Mucosa of rectum (tissue), 2 donors: Measurements from ENCODE around the gene MGME1.

ENCODE experiments used
- H3K27ac ChIP-seq, 2 donors: one replicate each; pipeline ENCODE4 v1.7.0; 2013; ENCODE audit warnings: inconsistent platforms in 2 of 2, low read depth in 2 of 2, low read length in 2 of 2
- H3K27me3 ChIP-seq, 2 donors: one replicate each; pipeline ENCODE4 v1.7.0; 2013; ENCODE audit warnings: low read length in 2 of 2; ENCODE audit not compliant: control insufficient read depth in 2 of 2, insufficient read depth in 2 of 2
- H3K36me3 ChIP-seq, 2 donors: one replicate each; pipeline ENCODE4 v1.7.0; 2013; ENCODE audit warnings: low read length in 2 of 2; ENCODE audit not compliant: control insufficient read depth in 2 of 2, insufficient read depth in 2 of 2
- H3K4me1 ChIP-seq, 2 donors: one replicate each; pipeline ENCODE4 v1.7.0; 2013; ENCODE audit warnings: low read length in 2 of 2, mild to moderate bottlenecking in 1 of 2; ENCODE audit not compliant: control insufficient read depth in 2 of 2, insufficient read depth in 2 of 2
- H3K4me3 ChIP-seq, 2 donors: one replicate each; pipeline ENCODE4 v1.7.0; 2013; ENCODE audit warnings: low read length in 2 of 2
- H3K9ac ChIP-seq, 2 donors: one replicate each; pipeline ENCODE4 v1.7.0; 2013; ENCODE audit warnings: low read length in 2 of 2, low read depth in 1 of 2, mild to moderate bottlenecking in 1 of 2
- H3K9me3 ChIP-seq, 2 donors: one replicate each; pipeline ENCODE4 v1.7.0; 2013; ENCODE audit warnings: low read length in 2 of 2; ENCODE audit not compliant: control insufficient read depth in 2 of 2
- donor health status: healthy.
- donor health status: Normal muscosa, but diverticular disease.

Gene MGME1

DNA sequence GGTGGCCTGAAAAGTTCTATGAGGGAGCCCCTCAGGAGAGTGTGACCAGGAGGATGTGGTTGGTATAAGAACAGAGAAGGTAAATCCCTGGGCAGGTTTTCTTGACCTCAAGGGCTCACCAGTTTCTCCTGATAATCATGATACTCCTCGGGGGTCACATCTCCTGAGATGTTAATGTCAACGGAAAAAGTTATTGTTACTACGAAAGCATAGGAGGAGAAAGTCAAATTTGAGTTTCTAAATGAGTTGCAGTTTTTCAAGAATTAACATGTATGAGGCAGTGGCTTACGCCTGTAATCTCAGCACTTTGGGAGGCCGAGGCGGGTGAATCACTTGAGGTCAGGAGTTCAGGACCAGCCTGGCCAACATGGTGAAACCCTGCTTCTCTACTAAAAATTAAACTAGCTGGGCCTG lies 23.4 kb downstream of the MGME1 start:
- no peak overlapping the region for H3K4me3 ChIP-seq
- H3K27me3 ChIP-seq: no peaks in the 10 kb centered on the region
- H3K9ac ChIP-seq: no peak overlapping the region
- H3K36me3 ChIP-seq: peaks cover 0 to 2% of the 10 kb centered on the region in 2 donors
- no peaks in the 10 kb centered on the region for H3K9me3 ChIP-seq
- H3K27ac ChIP-seq: no peak overlapping the region
- H3K4me1 ChIP-seq: peaks cover 0 to 23% of the 10 kb centered on the region in 2 donors

DNA sequence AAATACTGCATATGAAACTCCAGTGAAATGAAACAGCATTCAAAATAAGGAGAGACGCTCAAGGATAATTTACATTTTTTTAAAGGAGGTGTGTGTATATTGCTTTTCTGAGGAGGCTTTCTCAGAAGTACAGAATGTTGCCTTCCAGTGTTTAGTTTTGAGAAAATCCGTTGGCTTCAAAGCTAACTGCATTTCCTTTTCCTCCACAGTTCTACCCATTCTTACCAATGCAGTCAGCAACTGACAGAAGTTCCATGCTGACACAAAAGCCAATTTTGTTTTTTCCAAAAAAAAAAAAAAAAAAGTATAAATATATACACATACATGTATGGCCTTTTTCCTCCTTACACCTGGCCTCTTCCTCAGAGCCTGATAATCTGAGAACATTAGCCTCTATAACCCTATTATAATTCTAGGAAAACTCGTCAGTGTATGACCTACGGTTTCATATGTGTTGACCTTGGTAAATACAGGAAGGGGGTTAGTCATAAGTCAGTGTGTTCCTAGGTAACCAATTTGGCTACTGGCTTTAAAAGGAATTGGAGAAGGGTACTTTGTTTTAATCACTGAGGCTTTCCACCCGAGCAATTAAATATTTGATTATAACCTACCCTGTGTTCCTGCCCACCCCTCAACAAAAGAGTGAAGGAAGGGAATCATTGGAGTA lies 24.2 kb downstream of the MGME1 start:
- Histone ChIP-seq H3K9me3 (no peaks in the 10 kb centered on the region), H3K4me1 (peaks cover 0 to 23% of the 10 kb centered on the region in 2 donors), H3K4me3 (no peak overlapping the region), H3K27ac (no peak overlapping the region), H3K9ac (no peak overlapping the region), H3K36me3 (peaks cover 0 to 2% of the 10 kb centered on the region in 2 donors), H3K27me3 (no peaks in the 10 kb centered on the region)

DNA sequence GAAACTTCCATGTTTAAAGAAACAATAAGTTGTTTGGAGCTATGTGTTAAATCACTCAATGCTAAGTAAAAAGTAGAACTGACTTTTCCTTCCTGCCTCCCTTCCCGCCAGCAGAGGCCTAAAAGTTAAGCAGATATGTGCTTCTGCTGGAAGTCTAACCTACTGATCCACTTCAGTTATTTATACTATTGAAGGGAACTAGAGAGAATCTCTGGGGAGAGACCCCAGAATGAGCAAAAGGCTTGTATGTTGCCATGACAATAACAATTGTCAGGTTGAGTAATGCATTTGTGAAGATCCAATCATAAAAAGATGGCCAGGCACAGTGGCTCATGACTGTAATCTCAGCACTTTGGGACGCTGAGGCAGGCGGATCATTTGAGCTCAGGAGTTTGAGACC lies 24.7 kb downstream of the MGME1 start:
- H3K4me1 ChIP-seq: peaks cover 0 to 23% of the 10 kb centered on the region in 2 donors
- H3K9ac ChIP-seq: no peak overlapping the region
- no peak overlapping the region for H3K4me3 ChIP-seq
- H3K27me3 ChIP-seq: no peaks in the 10 kb centered on the region
- no peak overlapping the region for H3K27ac ChIP-seq
- H3K36me3 ChIP-seq: peaks cover 0 to 2% of the 10 kb centered on the region in 2 donors
- no peaks in the 10 kb centered on the region for H3K9me3 ChIP-seq

DNA sequence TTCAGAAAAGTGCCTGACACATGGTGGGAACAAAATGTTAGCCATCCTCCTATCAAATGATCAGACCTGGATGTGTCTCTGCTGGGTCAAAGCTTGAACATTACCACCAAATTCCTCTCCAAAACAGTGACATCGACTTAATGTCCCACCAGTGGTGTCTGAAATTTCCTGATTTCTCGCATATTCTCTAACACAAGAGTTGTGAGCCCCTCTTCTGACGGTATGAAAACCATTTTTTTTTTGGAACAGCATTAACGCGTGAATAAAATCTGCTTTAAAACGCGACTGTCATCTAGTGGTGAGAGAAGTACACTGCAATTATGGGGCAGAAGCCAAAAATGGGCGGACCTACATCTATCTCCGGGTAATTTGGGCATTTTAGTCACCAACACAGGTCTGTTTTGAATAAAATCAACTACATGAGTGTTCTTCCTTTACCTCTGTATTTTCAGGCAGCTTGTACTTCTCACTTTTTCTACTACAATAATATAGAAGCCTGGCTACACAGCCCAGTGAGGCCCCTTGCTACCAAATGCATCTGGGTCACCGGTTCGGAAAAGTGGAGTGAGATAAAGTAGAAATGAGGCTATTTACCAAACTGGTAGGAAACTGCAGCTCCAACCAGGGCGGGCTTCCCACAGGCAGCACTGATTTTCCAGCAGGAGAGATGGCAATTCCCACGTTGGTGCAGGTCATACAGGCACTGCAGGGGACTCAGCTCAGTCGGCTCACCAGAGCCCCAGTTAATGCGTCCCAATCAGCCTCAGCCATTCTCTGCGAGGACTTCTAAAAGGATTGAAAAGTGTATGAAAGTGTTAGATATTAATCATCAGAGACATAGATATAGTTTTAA lies 27.4 kb downstream of the MGME1 start:
- H3K27ac ChIP-seq: no peak overlapping the region
- H3K36me3 ChIP-seq: no peaks in the 10 kb centered on the region
- peaks cover 0 to 17% of the 10 kb centered on the region in 2 donors for H3K4me1 ChIP-seq
- H3K9ac ChIP-seq: peak overlapping the region in 1 of 2 donors; percentile 56
- H3K27me3 ChIP-seq: no peaks in the 10 kb centered on the region
- H3K4me3 ChIP-seq: peak overlapping the region in 1 of 2 donors; percentile 56
- no peaks in the 10 kb centered on the region for H3K9me3 ChIP-seq

DNA sequence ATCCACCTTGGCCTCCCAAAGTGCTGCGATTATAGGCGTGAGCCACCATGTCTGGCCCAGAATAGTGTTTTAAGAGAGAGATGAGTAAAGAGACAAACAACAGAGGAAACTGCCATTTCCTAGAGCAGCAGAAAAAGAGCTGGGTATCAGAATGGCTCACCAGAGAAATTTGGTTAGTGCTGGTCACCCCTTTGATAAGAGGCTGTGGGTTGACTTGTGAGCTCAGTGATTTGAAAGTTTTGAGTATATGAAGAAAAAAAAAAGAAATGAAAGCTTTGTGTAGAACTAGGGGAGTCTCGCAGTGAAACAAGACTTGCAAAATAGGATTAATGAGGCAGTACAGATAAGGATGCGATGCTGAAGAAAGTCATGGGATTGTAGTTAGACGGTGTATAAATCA lies 29.6 kb downstream of the MGME1 start:
- no peak overlapping the region for H3K9ac ChIP-seq
- H3K27me3 ChIP-seq: no peaks in the 10 kb centered on the region
- no peaks in the 10 kb centered on the region for H3K9me3 ChIP-seq
- H3K27ac ChIP-seq: no peak overlapping the region
- no peaks in the 10 kb centered on the region for H3K36me3 ChIP-seq
- H3K4me3 ChIP-seq: no peak overlapping the region
- peaks cover 0 to 7% of the 10 kb centered on the region in 2 donors for H3K4me1 ChIP-seq

DNA sequence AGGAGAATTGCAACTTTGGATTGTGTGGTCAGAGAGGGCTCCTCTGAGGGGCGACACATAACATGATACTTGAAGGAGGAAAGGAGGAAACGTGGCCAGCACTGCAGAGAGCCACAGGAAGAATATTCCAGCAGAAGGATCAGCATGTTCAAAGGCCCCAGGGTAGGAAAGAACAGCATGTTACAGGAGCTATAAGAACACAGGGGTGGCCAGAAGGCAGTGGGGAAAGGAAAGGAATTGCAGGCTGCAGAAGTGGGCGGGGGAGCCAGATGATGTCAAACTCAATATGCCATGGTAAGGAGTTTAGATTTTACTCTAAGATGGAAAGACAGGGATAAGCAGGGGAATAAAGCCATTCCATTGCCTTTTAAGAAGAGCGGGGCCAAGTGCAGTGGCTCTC lies 30.7 kb downstream of the MGME1 start:
- Histone ChIP-seq H3K9me3 (no peaks in the 10 kb centered on the region), H3K36me3 (no peaks in the 10 kb centered on the region), H3K27ac (no peak overlapping the region), H3K9ac (no peak overlapping the region), H3K4me3 (no peak overlapping the region), H3K4me1 (peaks cover 0 to 7% of the 10 kb centered on the region in 2 donors), H3K27me3 (no peaks in the 10 kb centered on the region)

DNA sequence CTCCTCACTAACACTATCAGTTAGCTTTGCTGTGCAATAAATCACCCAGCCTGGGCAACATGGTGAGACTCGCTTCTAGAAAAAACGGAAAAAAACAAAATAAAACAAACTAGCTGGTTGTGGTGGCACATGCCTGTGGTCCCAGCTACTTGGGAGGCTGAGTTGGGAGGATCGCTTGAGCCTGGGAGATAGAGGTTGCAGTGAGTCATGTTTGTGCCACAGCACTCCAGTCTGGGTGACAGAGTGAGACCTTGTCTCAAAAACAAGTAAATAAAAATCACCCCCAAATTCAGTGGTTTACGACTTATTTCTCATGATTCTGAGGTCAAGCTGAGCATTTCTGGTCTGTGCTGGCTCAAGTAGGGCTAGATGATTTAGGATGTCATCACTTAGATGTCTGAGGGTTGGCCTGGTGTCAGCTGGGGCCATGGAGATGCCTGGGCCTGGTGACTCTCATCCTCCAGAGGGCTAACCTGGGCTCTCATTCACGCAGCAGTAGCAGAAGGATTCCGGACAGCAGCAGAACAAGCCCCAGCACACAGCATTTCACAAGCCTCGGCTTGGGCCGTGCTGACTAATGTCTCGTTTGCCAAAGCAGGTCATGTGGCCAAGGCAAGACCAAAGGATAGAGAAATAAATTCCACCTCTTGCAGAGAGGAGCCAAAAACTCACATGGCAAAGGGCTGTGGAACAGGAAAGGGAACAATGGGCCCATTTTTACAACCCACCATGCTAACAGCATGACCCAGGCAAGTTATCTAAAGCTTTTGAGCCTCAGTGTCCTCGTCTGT lies 32.5 kb downstream of the MGME1 start:
- H3K27ac ChIP-seq: no peak overlapping the region
- no peaks in the 10 kb centered on the region for H3K36me3 ChIP-seq
- H3K4me1 ChIP-seq: peaks cover 0 to 2% of the 10 kb centered on the region in 2 donors
- no peak overlapping the region for H3K9ac ChIP-seq
- H3K9me3 ChIP-seq: no peaks in the 10 kb centered on the region
- no peak overlapping the region for H3K4me3 ChIP-seq
- H3K27me3 ChIP-seq: no peaks in the 10 kb centered on the region

DNA sequence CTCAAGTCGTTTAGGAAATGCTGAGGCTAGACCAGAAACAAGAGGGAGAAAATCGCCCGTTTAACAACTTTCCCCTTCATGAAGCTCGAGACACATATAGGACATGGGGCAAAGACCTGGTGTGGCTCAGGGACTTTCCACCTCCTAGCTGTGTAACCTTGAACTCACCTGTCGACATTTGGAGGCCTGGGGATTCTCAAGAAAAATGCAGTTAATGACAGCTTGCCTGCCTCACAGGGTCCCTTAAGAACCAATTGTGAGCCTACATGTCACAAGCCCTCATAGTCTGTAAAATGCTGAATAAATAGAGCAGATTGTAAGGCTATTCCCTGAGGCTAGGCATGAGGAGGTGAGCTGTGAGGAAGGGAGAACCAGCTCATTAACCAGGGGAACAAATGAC lies 35.1 kb downstream of the MGME1 start:
- no peak overlapping the region for H3K9ac ChIP-seq
- H3K9me3 ChIP-seq: no peaks in the 10 kb centered on the region
- no peak overlapping the region for H3K27ac ChIP-seq
- H3K4me3 ChIP-seq: no peak overlapping the region
- H3K4me1 ChIP-seq: no peaks in the 10 kb centered on the region
- H3K36me3 ChIP-seq: no peaks in the 10 kb centered on the region
- no peaks in the 10 kb centered on the region for H3K27me3 ChIP-seq

DNA sequence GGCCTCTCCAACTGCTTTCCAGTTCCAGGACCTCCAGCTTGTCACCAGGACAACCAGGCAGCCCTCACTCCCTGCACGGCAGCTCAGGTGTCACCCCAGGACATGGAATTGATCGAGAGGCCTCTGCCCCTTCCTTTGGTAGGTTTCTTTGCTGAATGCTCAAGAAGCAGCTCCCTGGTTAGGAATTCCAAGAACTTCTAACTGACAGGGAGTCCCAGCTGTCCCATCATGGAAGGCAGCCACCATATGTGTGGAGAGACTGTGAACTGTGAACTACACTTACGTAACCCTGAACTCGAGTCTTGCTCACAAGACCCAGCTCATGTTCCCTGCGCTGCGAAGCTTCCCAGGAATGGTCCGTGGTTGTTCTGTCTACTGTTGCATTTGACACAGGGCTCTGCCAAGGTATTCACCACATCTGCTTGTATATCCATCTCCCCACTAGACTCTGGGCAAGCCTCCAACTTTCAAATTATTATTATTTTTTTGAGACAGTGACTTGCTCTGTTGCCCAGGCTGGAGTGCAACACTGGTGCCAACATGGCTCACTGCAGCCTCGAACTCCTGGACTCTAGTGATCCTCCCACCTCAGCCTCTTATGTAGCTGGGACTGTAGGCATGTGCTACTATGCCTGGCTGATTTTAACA lies 35.7 kb downstream of the MGME1 start:
- H3K27me3 ChIP-seq: no peaks in the 10 kb centered on the region
- no peaks in the 10 kb centered on the region for H3K9me3 ChIP-seq
- H3K27ac ChIP-seq: no peak overlapping the region
- H3K9ac ChIP-seq: no peak overlapping the region
- H3K4me1 ChIP-seq: no peaks in the 10 kb centered on the region
- no peak overlapping the region for H3K4me3 ChIP-seq
- no peaks in the 10 kb centered on the region for H3K36me3 ChIP-seq
